NB4 (cell line): Measurements from ENCODE around the gene ANXA2R.
"Not testable (repeated sequence)": the region's sequence is repeated elsewhere in the genome, so short reads cannot be mapped to it uniquely, and the experiment has no call there.

Source experiments
- DNase-seq: peaks from one replicate; pipeline ENCODE4 v3.0.0; 2010; ENCODE audit warnings: low read depth
- H3K4me3 ChIP-seq: one replicate; pipeline ENCODE4 v1.5.1; 2011; ENCODE audit warnings: mild to moderate bottlenecking, low read depth, low read length, moderate library complexity
- CTCF ChIP-seq: IDR thresholded peaks from one replicate; pipeline ENCODE4 v1.5.1; 2012; ENCODE audit warnings: low read depth, low read length
- MAX ChIP-seq: IDR thresholded peaks from 2 replicates; pipeline ENCODE4 v1.6.1; 2011; ENCODE audit warnings: low read depth, low read length
- MYC ChIP-seq: IDR thresholded peaks from 2 replicates; pipeline ENCODE4 v1.6.1; 2011; ENCODE audit warnings: low read depth, low read length
- POLR2A ChIP-seq: IDR thresholded peaks from 2 replicates; pipeline ENCODE4 v1.6.1; 2011; ENCODE audit warnings: mild to moderate bottlenecking; ENCODE audit not compliant: insufficient read length; ENCODE audit errors: extremely low read depth

ANXA2R gene, protein sequence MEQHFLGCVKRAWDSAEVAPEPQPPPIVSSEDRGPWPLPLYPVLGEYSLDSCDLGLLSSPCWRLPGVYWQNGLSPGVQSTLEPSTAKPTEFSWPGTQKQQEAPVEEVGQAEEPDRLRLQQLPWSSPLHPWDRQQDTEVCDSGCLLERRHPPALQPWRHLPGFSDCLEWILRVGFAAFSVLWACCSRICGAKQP

GRCh38 chr5:43040287-43041098, at the start of gene ANXA2R:
ANXA2R (minus strand) TSS chr5:43040319; CDS start chr5:43040046, 273 bp downstream.
- peak; percentile 52 for TF ChIP-seq POLR2A
- peak; percentile 68 for TF ChIP-seq CTCF
- TF ChIP-seq MAX, result peak; percentile 88
- TF ChIP-seq MYC, result peak; percentile 94
- peak within 1 kb of the TSS; percentile 76 for H3K4me3 ChIP-seq
- peak; percentile 98 for DNase-seq

DNA sequence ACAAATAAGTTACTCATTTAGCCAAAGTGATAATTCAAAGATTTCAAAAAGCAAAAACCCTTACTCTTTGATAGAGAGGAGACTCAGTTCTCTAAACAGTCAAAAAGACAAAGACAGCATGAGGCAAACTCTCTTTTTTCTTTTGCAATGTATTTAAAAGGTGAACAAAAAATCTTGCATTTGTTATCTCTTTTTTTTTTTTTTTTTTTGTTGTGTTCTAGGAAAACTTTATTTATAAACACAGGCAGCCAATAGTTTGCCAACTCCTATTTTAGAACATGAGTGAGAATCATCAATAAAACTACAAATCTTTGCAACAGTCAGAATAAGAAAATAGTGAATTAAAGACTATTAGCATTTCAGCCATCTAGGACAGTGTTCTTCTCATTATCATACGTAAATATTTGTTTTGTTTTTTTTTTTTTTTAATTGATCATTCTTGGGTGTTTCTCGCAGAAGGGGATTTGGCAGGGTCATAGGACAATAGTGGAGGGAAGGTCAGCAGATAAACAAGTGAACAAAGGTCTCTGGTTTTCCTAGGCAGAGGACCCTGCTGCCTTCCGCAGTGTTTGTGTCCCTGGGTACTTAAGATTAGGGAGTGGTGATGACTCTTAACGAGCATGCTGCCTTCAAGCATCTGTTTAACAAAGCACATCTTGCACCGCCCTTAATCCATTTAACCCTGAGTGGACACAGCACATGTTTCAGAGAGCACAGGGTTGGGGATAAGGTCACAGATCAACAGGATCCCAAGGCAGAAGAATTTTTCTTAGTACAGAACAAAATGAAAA, 46.2 kb upstream of the ANXA2R start:
- not testable (repeated sequence) for DNase-seq, H3K4me3 ChIP-seq

- no peak overlapping the region for H3K4me3 ChIP-seq
- no peak for DNase-seq
- TF ChIP-seq CTCF (no peak), MAX (no peak), POLR2A (no peak)
Observed at GRCh38 chr5:43085453-43085852, 45.3 kb upstream of the ANXA2R start.

GRCh38 chr5:43084468-43084867, 44.3 kb upstream of the ANXA2R start:
- H3K4me3 ChIP-seq, DNase-seq: not testable (repeated sequence)

- DNase-seq, H3K4me3 ChIP-seq: not testable (repeated sequence)
Observed at GRCh38 chr5:43081345-43081744, 41.2 kb upstream of the ANXA2R start.

GRCh38 chr5:43078956-43079355, 38.8 kb upstream of the ANXA2R start:
- H3K4me3 ChIP-seq, result no peak overlapping the region
- TF ChIP-seq MYC, result no peak
- TF ChIP-seq POLR2A, result no peak
- TF ChIP-seq MAX, result no peak
- no peak for TF ChIP-seq CTCF
- DNase-seq, result no peak

DNA sequence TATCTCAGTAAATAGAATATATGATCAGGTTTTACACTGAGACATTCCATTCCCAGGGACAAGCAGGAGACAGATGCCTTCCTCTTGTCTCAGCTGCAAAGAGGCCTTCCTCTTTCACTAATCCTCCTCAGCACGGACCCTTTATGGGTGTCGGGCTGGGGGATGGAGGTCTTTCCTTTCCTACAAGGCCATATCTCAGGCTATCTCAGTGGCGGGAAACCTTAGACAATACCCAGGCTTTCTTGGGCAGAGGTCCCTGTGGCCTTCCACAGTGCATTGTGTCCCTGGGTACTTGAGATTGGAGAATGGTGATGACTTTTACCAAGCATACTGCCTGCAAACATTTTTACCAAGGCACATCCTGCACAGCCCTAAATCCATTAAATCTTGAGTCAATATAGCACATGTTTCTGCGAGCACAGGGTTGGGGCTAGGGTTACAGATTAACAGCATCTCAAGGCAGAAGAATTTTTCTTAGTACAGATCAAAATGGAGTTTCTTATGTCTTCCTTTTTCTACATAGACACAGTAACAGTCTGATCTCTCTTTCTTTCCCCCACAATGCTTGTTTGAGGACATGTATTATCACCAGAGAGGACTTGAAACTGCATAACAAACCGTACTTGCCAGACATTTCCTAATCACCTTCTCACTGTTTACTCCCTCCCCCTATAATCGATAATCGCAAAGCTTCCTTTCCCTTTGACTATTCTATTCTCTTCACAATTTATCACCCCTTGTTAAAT, 37.5 kb upstream of the ANXA2R start:
- DNase-seq, H3K4me3 ChIP-seq: not testable (repeated sequence)
